ENCODE measurements around the gene DNAAF3. TPM values are rescaled to one million over a fixed set of nuclear protein-coding genes. Genes with fewer than 3 reads are reported as not detected.

DNAAF3 gene
- total RNA-seq, 1 experiment from 2014 or later = 13.1 TPM

DNA sequence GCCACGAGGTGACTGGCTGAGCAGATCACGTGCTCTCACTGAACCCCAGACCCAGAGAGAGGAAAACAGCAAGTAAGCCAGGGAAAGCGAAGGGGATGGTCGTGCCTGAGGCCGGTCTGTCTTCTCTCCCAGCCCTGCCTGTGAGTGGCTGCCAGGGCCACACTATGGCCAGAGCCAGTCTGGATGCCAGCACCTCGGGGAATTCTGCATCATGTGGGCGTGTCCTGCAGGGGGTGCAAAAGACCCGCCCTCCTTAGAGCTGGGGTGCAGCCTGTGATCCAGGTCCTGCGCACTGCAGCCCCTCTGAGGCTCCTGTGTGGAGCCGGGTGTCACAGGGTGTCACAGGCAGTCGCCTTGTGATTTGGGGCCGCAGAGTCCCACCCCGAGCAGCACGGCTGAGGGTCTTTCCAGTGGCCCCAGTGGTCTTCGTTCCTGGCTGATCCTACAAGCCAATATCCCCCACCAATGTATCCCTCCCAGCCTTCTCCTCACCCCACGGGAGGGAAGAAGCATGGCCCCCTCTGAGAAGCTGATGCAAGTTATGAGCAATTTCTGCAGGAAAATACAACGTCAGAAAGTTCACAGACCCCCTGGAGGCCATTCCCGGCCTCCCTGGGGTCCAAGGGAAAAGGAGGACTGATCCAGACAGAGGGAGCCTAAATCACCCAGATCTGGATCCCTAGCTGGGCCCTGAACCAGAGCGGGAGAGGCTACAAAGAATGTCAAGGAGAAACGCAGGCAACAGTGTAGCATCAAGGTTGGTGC is 56.7 kb downstream of the DNAAF3 start:
- H3K4me1 Mint-ChIP-seq (ENCODE audit: low read depth, unreplicated experiment) = peaks cover 2% of the 10 kb centered on the region
- H3K36me3 Mint-ChIP-seq (ENCODE audit: insufficient read depth, unreplicated experiment) = peaks cover 11% of the 10 kb centered on the region
- H3K27me3 Mint-ChIP-seq (ENCODE audit: unreplicated experiment) = no peaks in the 10 kb centered on the region
- no TSS peak for BruUV-seq (replicated peaks)
- H3K4me3 Mint-ChIP-seq (ENCODE audit: low read depth, unreplicated experiment) = no peak overlapping the region
- CTCF ChIA-PET = interaction anchor here (1.0 kb wide), 1 partner anchor 8 kb away, joined by 3 read pairs; no protein-coding TSS in a partner anchor
- H3K9me3 Mint-ChIP-seq (ENCODE audit: low read depth, unreplicated experiment) = no peaks in the 10 kb centered on the region
- H3K27ac Mint-ChIP-seq (ENCODE audit: unreplicated experiment) = no peak overlapping the region
- intact Hi-C loops (cut with micrococcal nuclease; ENCODE audit: unreplicated experiment) = no loop called here
- DNase-seq = no peak
- TF ChIP-seq, protein P1, sequence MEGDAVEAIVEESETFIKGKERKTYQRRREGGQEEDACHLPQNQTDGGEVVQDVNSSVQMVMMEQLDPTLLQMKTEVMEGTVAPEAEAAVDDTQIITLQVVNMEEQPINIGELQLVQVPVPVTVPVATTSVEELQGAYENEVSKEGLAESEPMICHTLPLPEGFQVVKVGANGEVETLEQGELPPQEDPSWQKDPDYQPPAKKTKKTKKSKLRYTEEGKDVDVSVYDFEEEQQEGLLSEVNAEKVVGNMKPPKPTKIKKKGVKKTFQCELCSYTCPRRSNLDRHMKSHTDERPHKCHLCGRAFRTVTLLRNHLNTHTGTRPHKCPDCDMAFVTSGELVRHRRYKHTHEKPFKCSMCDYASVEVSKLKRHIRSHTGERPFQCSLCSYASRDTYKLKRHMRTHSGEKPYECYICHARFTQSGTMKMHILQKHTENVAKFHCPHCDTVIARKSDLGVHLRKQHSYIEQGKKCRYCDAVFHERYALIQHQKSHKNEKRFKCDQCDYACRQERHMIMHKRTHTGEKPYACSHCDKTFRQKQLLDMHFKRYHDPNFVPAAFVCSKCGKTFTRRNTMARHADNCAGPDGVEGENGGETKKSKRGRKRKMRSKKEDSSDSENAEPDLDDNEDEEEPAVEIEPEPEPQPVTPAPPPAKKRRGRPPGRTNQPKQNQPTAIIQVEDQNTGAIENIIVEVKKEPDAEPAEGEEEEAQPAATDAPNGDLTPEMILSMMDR (IDR thresholded peaks at IDR 0.05; ENCODE audit: unreplicated experiment) = no peak

Small RNAs within 50 kb of the gene (microRNA-seq; reads per million reads assigned to microRNA genes)
- not detected for gene MIR7975

Other genes with a start within 250 kb of the DNAAF3 start
- gene NLRP7, start 219.1 kb downstream of the DNAAF3 start, total RNA-seq (2022) = not detected in 2 replicates
- gene NLRP2, start 200.2 kb downstream of the DNAAF3 start, total RNA-seq (2022) = 100 and 111 TPM in 2 replicates
- gene GP6, start 128.3 kb downstream of the DNAAF3 start, total RNA-seq (2022) = 1.3 and 1.9 TPM in 2 replicates
- 50.1 and 54.5 TPM in 2 replicates for gene RDH13, start 103.5 kb downstream of the DNAAF3 start, total RNA-seq (2022)
- 97.3 and 147 TPM in 2 replicates for gene EPS8L1, start 90.7 kb downstream of the DNAAF3 start, total RNA-seq (2022)
- 140 and 151 TPM in 2 replicates for gene PPP1R12C, start 49.0 kb downstream of the DNAAF3 start, total RNA-seq (2022)
- 48.8 and 53.7 TPM in 2 replicates for gene TNNT1, start 17.4 kb downstream of the DNAAF3 start, total RNA-seq (2022)
- gene TNNI3, start 8.9 kb downstream of the DNAAF3 start, total RNA-seq (2022) = 1.3 and 2.5 TPM in 2 replicates
- 0.54 and 0.71 TPM in 2 replicates for gene SYT5, start 13.7 kb upstream of the DNAAF3 start, total RNA-seq (2022)
- 34.6 and 43.2 TPM in 2 replicates for gene PTPRH, start 42.9 kb upstream of the DNAAF3 start, total RNA-seq (2022)
- gene TMEM86B, start 62.1 kb upstream of the DNAAF3 start, total RNA-seq (2022) = 14.3 and 14.7 TPM in 2 replicates
- gene PPP6R1, start 92.4 kb upstream of the DNAAF3 start, total RNA-seq (2022) = 126 and 132 TPM in 2 replicates
- 72.0 and 72.8 TPM in 2 replicates for gene HSPBP1, start 113.5 kb upstream of the DNAAF3 start, total RNA-seq (2022)
- gene BRSK1, start 117.4 kb upstream of the DNAAF3 start, total RNA-seq (2022) = 3.4 and 3.8 TPM in 2 replicates
- gene TMEM150B, start 158.7 kb upstream of the DNAAF3 start, total RNA-seq (2022) = 0.73 TPM in 1 of 2 replicates, not detected in the other
- gene KMT5C, start 173.3 kb upstream of the DNAAF3 start, total RNA-seq (2022) = 16.1 and 23.5 TPM in 2 replicates
- 1.4 and 3.4 TPM in 2 replicates for gene COX6B2, start 188.1 kb upstream of the DNAAF3 start, total RNA-seq (2022)
- gene GARIN5B, start 196.6 kb upstream of the DNAAF3 start, total RNA-seq (2022) = not detected in 2 replicates
- gene IL11, start 203.8 kb upstream of the DNAAF3 start, total RNA-seq (2022) = 0.97 and 1.3 TPM in 2 replicates
- not detected in 2 replicates for gene TMEM190, start 210.2 kb upstream of the DNAAF3 start, total RNA-seq (2022)
- 38.8 and 49.4 TPM in 2 replicates for gene TMEM238, start 217.7 kb upstream of the DNAAF3 start, total RNA-seq (2022)
- gene RPL28, start 219.3 kb upstream of the DNAAF3 start, total RNA-seq (2022) = 1,462 and 1,520 TPM in 2 replicates
- gene UBE2S, start 241.2 kb upstream of the DNAAF3 start, total RNA-seq (2022) = 239 and 287 TPM in 2 replicates

All from Calu3 (cell line).